HG03135 (cell line): ENCODE data around the gene CDK3.

ENCODE experiments used
- ATAC-seq: cut with Tn5 transposase; IDR thresholded peaks from one replicate; pipeline ENCODE4 v1.9.1; 2021; ENCODE audit warnings: mild to moderate bottlenecking, moderate library complexity; ENCODE audit not compliant: unreplicated experiment

Gene CDK3

GRCh38 chr17:75987041-75987440, 13.6 kb upstream of the CDK3 start:
- no peak for ATAC-seq

GRCh38 chr17:75991396-75991795, 9.3 kb upstream of the CDK3 start:
- no peak for ATAC-seq

GRCh38 chr17:75994802-75995370, 5.8 kb upstream of the CDK3 start:
- no peak for ATAC-seq

- no peak for ATAC-seq
Observed at GRCh38 chr17:75995385-75995925, 5.2 kb upstream of the CDK3 start.

- no peak for ATAC-seq
Observed at GRCh38 chr17:75996665-75997590, 3.7 kb upstream of the CDK3 start.

GRCh38 chr17:75998327-75998795, 2.3 kb upstream of the CDK3 start:
- ATAC-seq = no peak

- ATAC-seq = no peak
Observed at GRCh38 chr17:76000016-76000754, 470 bp upstream of the CDK3 start.

GRCh38 chr17:76002100-76002499, 1.4 kb downstream of the CDK3 start:
- ATAC-seq = no peak

GRCh38 chr17:76003915-76004314, 3.3 kb downstream of the CDK3 start:
- ATAC-seq = no peak

GRCh38 chr17:76004750-76005262, 4.2 kb downstream of the CDK3 start:
- ATAC-seq = no peak

GRCh38 chr17:76005263-76006149, 4.9 kb downstream of the CDK3 start:
- ATAC-seq = no peak

GRCh38 chr17:76007131-76007849, 6.6 kb downstream of the CDK3 start:
- no peak for ATAC-seq

- ATAC-seq = no peak
Observed at GRCh38 chr17:76007850-76008165, 7.2 kb downstream of the CDK3 start.

GRCh38 chr17:76008208-76008607, 7.6 kb downstream of the CDK3 start:
- no peak for ATAC-seq

GRCh38 chr17:76008630-76009425, 8.2 kb downstream of the CDK3 start:
- no peak for ATAC-seq

GRCh38 chr17:76009447-76009846, 8.8 kb downstream of the CDK3 start:
- no peak for ATAC-seq

GRCh38 chr17:76009969-76010661, 9.5 kb downstream of the CDK3 start:
- no peak for ATAC-seq

- no peak for ATAC-seq
Observed at GRCh38 chr17:76011951-76012350, 11.3 kb downstream of the CDK3 start.
